Glomerular visceral epithelial cell (primary cell): ENCODE results near the gene SLC1A1.
"Not testable (repeated sequence)": the region's sequence is repeated elsewhere in the genome, so short reads cannot be mapped to it uniquely, and the experiment has no call there.

Source experiments
- DNase-seq: peaks from one replicate; pipeline ENCODE4 v3.0.0-alpha.2; 2016; ENCODE audit errors: extremely low spot score

Gene SLC1A1

GRCh38 chr9:4541856-4542255 is 51.6 kb downstream of the SLC1A1 start:
- DNase-seq = no peak

DNA sequence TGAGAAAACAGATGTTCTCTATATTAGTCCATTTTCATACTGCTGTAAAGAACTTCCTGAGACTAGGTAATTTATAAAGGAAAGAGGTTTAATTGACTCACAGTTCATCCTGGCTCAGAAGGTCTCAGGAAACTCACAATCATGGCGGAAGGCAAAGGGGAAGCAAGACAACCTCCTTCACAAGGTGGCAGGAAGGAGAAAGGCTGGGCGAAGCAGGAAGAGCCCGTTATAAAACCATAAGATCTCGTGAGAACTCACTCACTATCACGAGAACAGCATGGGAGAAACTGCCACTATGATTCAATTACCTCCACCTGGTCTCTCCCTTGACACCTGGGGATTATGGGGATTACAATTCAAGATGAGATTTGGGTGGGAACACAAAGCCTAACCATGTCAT is 54.4 kb downstream of the SLC1A1 start:
- not testable (repeated sequence) for DNase-seq

DNA sequence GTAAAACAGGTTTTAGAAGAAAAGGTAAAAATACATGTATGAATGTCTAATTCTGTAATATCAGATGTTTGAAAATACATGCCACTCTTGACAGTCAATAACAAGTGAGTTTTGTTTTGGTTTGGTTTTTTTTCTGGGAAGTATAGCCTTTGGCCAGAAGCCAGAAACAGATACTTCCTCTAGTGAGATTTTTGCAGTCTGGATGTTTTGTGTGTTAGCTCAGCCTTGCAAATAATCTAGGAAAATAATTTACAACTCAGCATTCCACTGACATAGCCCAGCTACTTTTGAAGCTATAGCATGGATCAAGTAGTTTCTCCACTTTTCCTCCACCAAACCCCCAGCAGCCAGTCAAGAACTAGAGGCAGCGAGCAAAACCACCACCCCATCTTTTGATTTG is 56.7 kb downstream of the SLC1A1 start:
- peak; percentile 44 for DNase-seq

DNA sequence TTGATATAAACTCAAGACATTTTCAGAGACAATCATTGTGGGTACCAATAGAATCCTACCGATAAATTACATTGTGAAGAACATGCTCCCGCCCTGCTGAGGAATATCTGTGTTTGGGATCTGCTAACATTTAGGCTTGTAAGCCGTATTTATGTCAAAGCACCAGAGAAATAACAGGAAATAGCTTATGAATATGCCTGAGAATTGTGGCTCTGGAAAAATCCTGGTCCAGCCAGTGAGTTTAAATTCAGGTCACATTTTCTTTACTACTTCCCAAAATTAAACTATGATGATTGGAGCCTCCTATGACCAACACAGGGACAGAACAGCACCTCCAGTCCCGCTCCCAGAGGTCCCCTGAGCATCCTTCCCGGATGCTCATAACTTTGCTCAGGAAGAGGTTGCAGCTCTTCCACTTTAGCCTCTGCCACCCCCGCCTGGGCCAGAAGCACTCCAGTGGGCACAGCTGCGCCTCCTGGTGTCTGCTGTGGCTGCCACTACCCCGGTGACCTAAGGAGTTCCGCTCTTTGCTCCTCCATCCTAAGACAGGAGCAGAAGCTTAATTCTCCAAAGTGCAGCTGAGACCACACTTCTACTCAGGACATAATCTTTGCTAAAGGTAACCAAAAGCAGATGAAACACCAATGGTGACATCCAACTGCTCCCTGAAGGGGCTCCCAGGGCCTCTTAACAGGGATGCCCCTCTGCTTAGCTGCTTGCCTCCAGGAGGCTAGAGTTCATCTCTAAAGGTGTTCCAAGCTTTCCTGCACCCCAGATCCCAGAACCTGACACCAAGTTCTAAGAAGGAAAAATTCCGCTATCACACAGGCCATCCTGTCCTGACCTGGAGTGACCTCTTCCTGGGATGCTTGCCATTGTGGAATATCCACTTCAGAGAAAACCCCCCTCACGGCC is 58.8 kb downstream of the SLC1A1 start:
- DNase-seq = no peak

GRCh38 chr9:4549751-4550295 is 59.6 kb downstream of the SLC1A1 start:
- DNase-seq = no peak

DNA sequence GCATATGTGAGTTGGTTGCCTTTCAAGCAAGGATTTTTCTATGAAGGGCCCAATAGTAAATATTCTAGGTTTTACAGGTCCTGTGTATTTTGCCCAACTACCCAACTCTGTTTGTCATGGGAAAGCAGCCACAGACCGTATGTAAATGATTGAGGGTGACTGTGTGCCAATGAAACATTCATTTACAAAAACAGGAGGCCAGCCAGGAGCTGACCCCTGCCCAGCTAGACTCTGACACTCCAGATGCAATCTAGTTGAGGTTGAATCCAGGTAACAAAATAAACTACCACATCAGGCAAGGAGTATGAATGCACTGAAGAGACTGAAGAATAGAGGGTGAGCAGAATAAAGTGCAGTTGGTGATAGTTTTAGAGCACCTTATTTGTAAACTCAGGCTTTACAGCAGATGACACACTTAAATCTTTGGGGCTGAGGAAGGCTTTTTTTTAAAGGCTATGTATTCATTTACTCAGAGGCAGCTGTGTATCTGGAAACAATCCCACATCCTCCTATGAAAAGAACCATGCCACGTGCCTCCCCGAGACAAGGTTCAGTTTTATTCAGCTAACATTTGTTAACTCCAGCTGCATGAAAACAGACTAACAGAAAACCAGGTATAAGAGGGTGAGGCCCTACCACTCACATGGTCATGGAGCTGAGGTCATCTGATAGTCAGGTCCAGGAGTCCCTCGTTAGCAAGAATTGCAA is 60.7 kb downstream of the SLC1A1 start:
- DNase-seq = no peak

DNA sequence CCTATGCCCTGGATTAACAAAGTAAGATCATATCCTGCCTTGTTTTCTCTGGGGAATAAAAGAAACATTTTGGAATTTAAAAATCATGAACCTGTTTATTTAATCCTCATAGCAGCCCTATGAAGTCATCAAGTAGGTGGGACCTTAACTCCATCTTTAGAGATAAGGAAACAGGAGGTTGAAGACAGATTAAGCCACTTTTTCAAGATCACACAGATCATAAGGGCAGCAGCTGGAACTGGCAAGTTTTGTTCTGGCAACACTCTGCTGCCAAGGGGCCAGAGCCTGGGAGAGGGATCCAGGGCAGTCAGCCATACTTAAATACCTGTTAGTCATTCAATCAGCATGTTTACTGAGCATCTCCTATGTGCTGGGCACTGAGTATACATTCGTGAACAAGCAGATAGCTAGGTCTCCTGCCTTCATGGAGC is 63.7 kb downstream of the SLC1A1 start:
- peak; percentile 15 for DNase-seq

GRCh38 chr9:4555236-4555635 is 65.0 kb downstream of the SLC1A1 start:
- DNase-seq = no peak

DNA sequence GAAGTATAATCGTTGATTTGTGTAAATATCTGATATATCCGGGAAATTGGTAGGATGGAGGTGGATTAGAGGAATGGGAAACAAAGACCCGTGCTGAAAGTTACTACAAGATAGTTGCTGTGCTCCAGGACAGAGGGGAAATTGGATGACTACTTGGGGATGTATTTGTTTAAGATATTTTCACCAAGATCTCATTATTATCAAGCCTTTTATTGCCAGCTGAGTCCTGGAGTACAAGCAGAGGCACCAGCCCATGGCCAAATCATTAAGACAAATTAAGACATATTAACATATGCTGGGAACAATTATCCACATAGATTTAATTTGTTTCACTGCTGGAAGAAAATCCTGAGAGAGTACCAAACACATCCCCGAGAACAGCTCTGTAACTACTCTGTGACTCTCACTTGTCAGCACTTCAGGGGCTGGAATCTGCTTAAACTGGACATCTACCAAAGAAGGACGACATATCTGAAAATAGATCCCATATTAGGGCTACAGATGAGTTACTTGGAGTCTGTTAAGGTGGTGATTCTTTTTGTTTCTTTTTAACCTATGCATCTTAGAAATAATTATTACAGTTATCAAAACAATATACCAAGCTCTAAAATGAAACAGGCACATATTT is 68.2 kb downstream of the SLC1A1 start:
- DNase-seq = no peak

DNA sequence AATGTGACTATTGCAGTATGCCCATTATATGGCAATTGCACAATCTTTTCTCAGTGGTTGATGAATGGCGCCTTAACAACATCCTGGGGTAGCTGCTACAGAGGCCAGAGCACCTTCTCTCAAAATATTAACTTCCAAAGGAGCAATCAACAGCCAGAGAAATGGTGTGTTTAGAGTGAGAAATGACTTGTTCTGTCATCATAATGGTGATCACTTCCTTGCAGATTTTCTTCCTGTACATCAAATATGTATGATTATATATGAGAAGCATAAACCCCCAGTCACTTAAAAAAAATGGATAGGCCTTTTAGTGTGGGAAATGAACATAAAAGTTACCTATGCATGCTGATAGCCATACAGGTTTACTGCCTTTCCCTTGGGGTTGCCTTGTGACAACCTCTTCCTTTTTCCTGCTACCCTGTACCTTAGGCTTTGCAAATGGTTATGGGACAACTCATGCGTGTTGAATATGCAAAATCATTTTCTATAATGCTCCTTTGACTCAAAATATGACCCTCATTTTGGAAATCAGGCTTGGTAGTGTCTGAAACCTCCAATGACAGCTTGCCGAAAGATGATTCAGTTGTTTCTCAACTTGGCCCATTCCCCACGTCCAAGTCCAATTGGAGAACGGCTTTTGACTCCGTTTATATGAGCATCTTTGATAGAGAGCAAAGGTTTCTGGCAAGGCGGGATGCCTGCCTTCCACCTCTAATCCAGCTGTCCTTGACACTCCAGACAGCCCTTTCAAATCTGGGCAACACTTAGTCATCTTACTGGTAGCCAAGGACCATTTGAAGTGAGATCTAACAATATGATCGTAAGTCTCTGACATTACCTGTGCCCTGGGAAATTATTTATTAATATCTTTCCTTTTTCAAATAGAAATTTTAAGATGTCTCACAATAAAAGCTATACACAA is 69.3 kb downstream of the SLC1A1 start:
- DNase-seq = no peak

DNA sequence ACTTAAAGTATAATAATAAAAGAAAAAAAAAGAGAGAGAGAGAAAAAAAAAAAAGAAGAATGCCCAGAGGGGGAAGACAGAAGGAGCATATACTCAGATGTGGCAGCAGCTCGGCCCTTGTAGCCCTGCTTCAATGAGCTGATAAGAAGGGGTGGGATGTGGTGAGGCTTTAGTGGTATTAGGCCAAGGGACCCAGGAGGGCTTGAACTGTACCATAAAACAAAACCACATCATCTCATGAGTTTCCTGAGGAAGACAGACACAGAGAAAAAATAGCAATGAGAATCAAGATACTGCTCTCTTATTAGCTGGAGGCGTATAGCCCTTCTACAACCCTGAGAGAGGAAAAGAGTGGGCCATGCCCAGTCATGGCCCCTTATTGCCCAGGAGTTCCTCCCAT is 72.8 kb downstream of the SLC1A1 start:
- no peak for DNase-seq

DNA sequence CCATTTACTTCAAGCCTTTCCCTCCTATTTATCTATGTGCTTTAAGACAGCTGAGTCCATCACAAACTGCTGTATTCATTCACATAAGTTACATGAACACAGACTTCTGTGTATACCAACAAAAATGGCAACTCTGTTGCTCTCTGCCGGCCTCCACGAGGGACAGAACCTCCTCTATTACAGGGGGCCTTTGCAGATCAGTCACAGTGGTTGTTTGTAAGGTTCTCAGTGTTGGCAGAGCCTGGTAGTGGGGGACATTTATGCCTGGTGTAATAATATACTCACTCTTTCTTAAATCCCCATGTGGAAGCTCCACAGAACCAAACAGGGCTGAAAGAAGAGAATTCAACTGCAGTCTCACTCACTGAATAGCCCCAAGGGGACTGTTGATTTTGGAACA is 76.5 kb downstream of the SLC1A1 start:
- DNase-seq = no peak

- no peak for DNase-seq
Measured at GRCh38 chr9:4567601-4568000, 77.3 kb downstream of the SLC1A1 start.

- no peak for DNase-seq
Measured at GRCh38 chr9:4569101-4569500, 78.8 kb downstream of the SLC1A1 start.

GRCh38 chr9:4572184-4572826 is 82.0 kb downstream of the SLC1A1 start:
- DNase-seq = no peak

- DNase-seq = no peak
Measured at GRCh38 chr9:4573176-4573575, 82.9 kb downstream of the SLC1A1 start.

DNA sequence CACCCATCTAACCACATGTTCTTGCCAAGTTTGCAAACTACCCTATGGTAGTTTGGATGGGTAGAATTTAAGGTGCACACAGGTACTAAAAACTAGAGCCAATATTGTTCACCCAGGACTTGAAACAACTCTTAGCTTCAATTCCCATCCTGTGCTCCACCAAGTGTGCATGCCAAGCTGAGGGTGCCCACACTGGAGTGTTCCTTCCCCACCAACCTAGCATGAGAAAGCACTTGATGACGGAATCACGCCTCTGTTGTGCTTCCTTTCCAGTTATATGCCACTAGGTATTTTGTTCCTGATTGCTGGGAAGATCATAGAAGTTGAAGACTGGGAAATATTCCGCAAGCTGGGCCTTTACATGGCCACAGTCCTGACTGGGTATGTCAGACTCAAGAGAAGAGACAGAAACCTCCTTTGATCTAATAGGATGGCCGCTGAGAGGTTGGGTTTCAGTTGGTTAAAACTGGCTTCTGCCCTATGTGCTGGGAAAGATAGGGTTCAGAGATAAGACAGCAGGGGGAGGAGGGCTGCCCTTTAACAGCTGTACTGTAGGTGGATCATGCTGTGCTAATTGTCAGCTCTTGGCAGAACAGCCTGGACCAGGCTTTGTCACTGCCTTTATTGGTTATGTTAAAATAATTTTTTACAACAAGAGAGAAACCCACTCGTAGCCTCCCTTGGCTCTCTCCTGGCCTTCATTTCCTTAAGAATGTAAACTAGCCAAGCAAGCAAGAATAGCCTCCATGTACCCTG is 83.5 kb downstream of the SLC1A1 start:
- no peak for DNase-seq

GRCh38 chr9:4574657-4575243 is 84.5 kb downstream of the SLC1A1 start:
- no peak for DNase-seq

DNA sequence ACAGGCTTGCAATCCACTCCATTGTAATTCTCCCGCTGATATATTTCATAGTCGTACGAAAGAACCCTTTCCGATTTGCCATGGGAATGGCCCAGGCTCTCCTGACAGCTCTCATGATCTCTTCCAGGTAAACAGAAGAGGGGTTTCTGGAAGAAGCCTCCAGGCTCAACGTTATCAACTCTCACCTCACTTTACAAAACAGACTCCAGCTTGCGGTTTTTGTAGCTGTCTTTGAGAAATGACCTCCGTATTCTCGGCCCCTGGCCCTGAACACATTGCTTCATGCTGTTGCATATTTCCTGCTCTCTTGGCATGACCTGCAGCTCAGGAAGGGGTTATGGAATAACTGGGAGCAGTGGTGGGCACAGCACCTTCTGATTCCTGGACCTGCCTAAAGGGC is 85.7 kb downstream of the SLC1A1 start:
- DNase-seq = no peak

GRCh38 chr9:4576448-4576847 is 86.2 kb downstream of the SLC1A1 start:
- no peak for DNase-seq
